ENCODE results near the gene KLHL40. TPM values are rescaled to one million over a fixed set of nuclear protein-coding genes. Genes with fewer than 3 reads are reported as not detected.

KLHL40 gene
- total RNA-seq, 4 donors from 2014 or later = 0.27 TPM; not detected in 3

GRCh38 chr3:42649783-42650182, 35.6 kb upstream of the KLHL40 start:
- Histone ChIP-seq H3K4me1 (peaks cover 16 to 32% (median 22%) of the 10 kb centered on the region in 4 donors), H3K27ac (no peak overlapping the region), H3K27me3 (no peaks in the 10 kb centered on the region), H3K9me3 (no peaks in the 10 kb centered on the region), H3K4me3 (no peak overlapping the region), H3K36me3 (peaks cover 0 to 17% (median 7%) of the 10 kb centered on the region in 4 donors)
- TF ChIP-seq POLR2A (IDR thresholded peaks at IDR 0.05) (no peak), POLR2AphosphoS5 (IDR thresholded peaks at IDR 0.05) (no peak), EP300 (IDR thresholded peaks at IDR 0.05; ENCODE audit: low read depth) (no peak), CTCF (IDR thresholded peaks at IDR 0.05) (no peak)
- 83% methylated on average over 4 of the region's 4 CpGs; no CpG with 5 or more reads in 1 of the 2 donors for WGBS, 2 donors (ENCODE audit: low coverage in 1 of 2)
- intact Hi-C loops (cut with DNase I; ENCODE audit: low total_unique reads) (loop anchor here (5.0 kb wide), 1 partner anchor 98 kb away; no protein-coding TSS in a partner anchor), in situ Hi-C loops (cut with MboI; ENCODE audit: low pct_ligation_motif_present in 1 of 4, low pct_unique_long_range_greater_than_20kb in 1 of 4, low sequenced_read_pairs in 3 of 4) (loop anchor here in 2 of 4 donors (10.0 kb wide), 1 partner anchor 95 kb away; no protein-coding TSS in a partner anchor)
- DNase-seq = no peak

GRCh38 chr3:42651248-42652091, 33.9 kb upstream of the KLHL40 start:
- peak in 1 of 3 donors; percentile 16 for TF ChIP-seq POLR2AphosphoS5 (IDR thresholded peaks at IDR 0.05)
- TF ChIP-seq EP300 (IDR thresholded peaks at IDR 0.05; ENCODE audit: low read depth) = no peak
- Histone ChIP-seq H3K27ac (peak overlapping the region; percentile 85 to 95 (median 90)), H3K4me1 (peaks cover 16 to 38% (median 27%) of the 10 kb centered on the region in 4 donors), H3K27me3 (no peaks in the 10 kb centered on the region), H3K36me3 (peaks cover 0 to 2% (median 0%) of the 10 kb centered on the region in 4 donors), H3K4me3 (no peak overlapping the region), H3K9me3 (no peaks in the 10 kb centered on the region)
- no peak for DNase-seq
- in situ Hi-C loops (cut with MboI; ENCODE audit: low pct_ligation_motif_present in 1 of 4, low pct_unique_long_range_greater_than_20kb in 1 of 4, low sequenced_read_pairs in 3 of 4) (loop anchor here in 2 of 4 donors (10.0 kb wide), 1 partner anchor 93 kb away; no protein-coding TSS in a partner anchor), intact Hi-C loops (cut with DNase I; ENCODE audit: low total_unique reads) (loop anchor here (5.0 kb wide), 1 partner anchor 96 kb away; no protein-coding TSS in a partner anchor)
- WGBS, 2 donors (ENCODE audit: low coverage in 1 of 2) = 70 to 84% methylated on average over 3 to 9 of the region's 9 CpGs

GRCh38 chr3:42652251-42652610, 33.1 kb upstream of the KLHL40 start:
- Histone ChIP-seq H3K27me3 (no peaks in the 10 kb centered on the region), H3K9me3 (no peaks in the 10 kb centered on the region), H3K4me1 (peaks cover 16 to 38% (median 27%) of the 10 kb centered on the region in 4 donors), H3K27ac (peak overlapping the region; percentile 85 to 95 (median 90)), H3K36me3 (no peaks in the 10 kb centered on the region), H3K4me3 (peak overlapping the region in 1 of 4 donors; percentile 69)
- DNase-seq = no peak
- intact Hi-C loops (cut with DNase I; ENCODE audit: low total_unique reads) = loop anchor here (5.0 kb wide), 1 partner anchor 95 kb away; no protein-coding TSS in a partner anchor
- in situ Hi-C loops (cut with MboI; ENCODE audit: low pct_ligation_motif_present in 1 of 4, low pct_unique_long_range_greater_than_20kb in 1 of 4, low sequenced_read_pairs in 3 of 4) = loop anchor here in 2 of 4 donors (10.0 kb wide), 1 partner anchor 93 kb away; no protein-coding TSS in a partner anchor
- WGBS, 2 donors (ENCODE audit: low coverage in 1 of 2) = 60% methylated on average over 1 of the region's 1 CpG; no CpG with 5 or more reads in 1 of the 2 donors
- TF ChIP-seq CTCF (IDR thresholded peaks at IDR 0.05) (no peak), POLR2AphosphoS5 (IDR thresholded peaks at IDR 0.05) (no peak), POLR2A (IDR thresholded peaks at IDR 0.05) (no peak), EP300 (IDR thresholded peaks at IDR 0.05; ENCODE audit: low read depth) (no peak)

- peak; percentile 72 to 89 (median 88) for TF ChIP-seq POLR2AphosphoS5 (IDR thresholded peaks at IDR 0.05)
- TF ChIP-seq CTCF (IDR thresholded peaks at IDR 0.05) = no peak
- no peak for TF ChIP-seq EP300 (IDR thresholded peaks at IDR 0.05; ENCODE audit: low read depth)
- TF ChIP-seq POLR2A (IDR thresholded peaks at IDR 0.05) = peak; percentile 68
- H3K9me3 ChIP-seq = no peaks in the 10 kb centered on the region
- in situ Hi-C loops (cut with MboI; ENCODE audit: low pct_ligation_motif_present in 1 of 4, low pct_unique_long_range_greater_than_20kb in 1 of 4, low sequenced_read_pairs in 3 of 4) = loop anchor here in 2 of 4 donors (10.0 kb wide), 1 partner anchor 92 kb away; no protein-coding TSS in a partner anchor
- no peaks in the 10 kb centered on the region for H3K36me3 ChIP-seq
- peak overlapping the region; percentile 85 to 95 (median 90) for H3K27ac ChIP-seq
- WGBS, 2 donors (ENCODE audit: low coverage in 1 of 2) = 20% methylated on average over 6 of the region's 7 CpGs; no CpG with 5 or more reads in 1 of the 2 donors
- H3K27me3 ChIP-seq = no peaks in the 10 kb centered on the region
- intact Hi-C loops (cut with DNase I; ENCODE audit: low total_unique reads) = loop anchor here (5.0 kb wide), 1 partner anchor 95 kb away; no protein-coding TSS in a partner anchor
- H3K4me3 ChIP-seq = peak overlapping the region in 3 of 4 donors; percentile 9 to 69 (median 67)
- H3K4me1 ChIP-seq = peaks cover 16 to 38% (median 27%) of the 10 kb centered on the region in 4 donors
- DNase-seq = peak; percentile 72
Observed at GRCh38 chr3:42652611-42653302, 32.6 kb upstream of the KLHL40 start.
